Measurements from ENCODE around the gene ABCC1.

The ABCC1 gene

GRCh38 chr16:15952265-15952711 lies 2.9 kb downstream of the ABCC1 start:
- peak overlapping the region; percentile 16; the same call in 1 of the 2 replicates for H3K9ac ChIP-seq (ENCODE audit: low read length)
- peak overlapping the region; percentile 75 for H3K4me2 ChIP-seq (ENCODE audit: low read length)
- H3K27ac ChIP-seq (ENCODE audit: low read depth, low read length, poor library complexity, severe bottlenecking), result peak overlapping the region; percentile 79
- H3K4me3 ChIP-seq (ENCODE audit: low read depth, low read length, poor library complexity, severe bottlenecking), result peak overlapping the region; percentile 80
- peaks cover 35% of the 10 kb centered on the region for H3K4me1 ChIP-seq (ENCODE audit: insufficient read depth, low read length, severe bottlenecking)
- TF ChIP-seq CTCF (IDR thresholded peaks at IDR 0.05; ENCODE audit: low read length), result no peak
- no peak for TF ChIP-seq EZH2 (IDR thresholded peaks at IDR 0.05; ENCODE audit: borderline replicate concordance, low read length)
- no peaks in the 10 kb centered on the region for H3F3A ChIP-seq (ENCODE audit: insufficient read depth, low read length)
- no peaks in the 10 kb centered on the region for H3K9me3 ChIP-seq (ENCODE audit: low read length)
- no peaks in the 10 kb centered on the region for H3K27me3 ChIP-seq (ENCODE audit: insufficient read depth, low read length)
- no peaks in the 10 kb centered on the region for H3K9me2 ChIP-seq (ENCODE audit: low read depth, low read length)
- no peak overlapping the region for H2AFZ ChIP-seq (ENCODE audit: low read length)
- H3K79me2 ChIP-seq (ENCODE audit: insufficient read depth, low read length), result peaks cover 76% of the 10 kb centered on the region
- H4K20me1 ChIP-seq (ENCODE audit: insufficient read depth, low read length), result no peaks in the 10 kb centered on the region
- H3K36me3 ChIP-seq (ENCODE audit: insufficient read depth, low read length), result peaks cover 6% of the 10 kb centered on the region; the same call in 1 of the 2 replicates

GRCh38 chr16:15953477-15953876 lies 4.1 kb downstream of the ABCC1 start:
- Histone ChIP-seq H3F3A (ENCODE audit: insufficient read depth, low read length) (no peaks in the 10 kb centered on the region), H3K27me3 (ENCODE audit: insufficient read depth, low read length) (no peaks in the 10 kb centered on the region), H2AFZ (ENCODE audit: low read length) (no peak overlapping the region), H3K4me3 (ENCODE audit: low read depth, low read length, poor library complexity, severe bottlenecking) (no peak overlapping the region), H3K36me3 (ENCODE audit: insufficient read depth, low read length) (peaks cover 6% of the 10 kb centered on the region; the same call in 1 of the 2 replicates), H3K27ac (ENCODE audit: low read depth, low read length, poor library complexity, severe bottlenecking) (no peak overlapping the region), H3K9me2 (ENCODE audit: low read depth, low read length) (no peaks in the 10 kb centered on the region), H3K79me2 (ENCODE audit: insufficient read depth, low read length) (peaks cover 87% of the 10 kb centered on the region), H3K9ac (ENCODE audit: low read length) (no peak overlapping the region), H3K9me3 (ENCODE audit: low read length) (no peaks in the 10 kb centered on the region), H4K20me1 (ENCODE audit: insufficient read depth, low read length) (no peaks in the 10 kb centered on the region), H3K4me2 (ENCODE audit: low read length) (no peak overlapping the region), H3K4me1 (ENCODE audit: insufficient read depth, low read length, severe bottlenecking) (peaks cover 41% of the 10 kb centered on the region)
- TF ChIP-seq CTCF (IDR thresholded peaks at IDR 0.05; ENCODE audit: low read length), result no peak
- TF ChIP-seq EZH2 (IDR thresholded peaks at IDR 0.05; ENCODE audit: borderline replicate concordance, low read length), result no peak

GRCh38 chr16:15953929-15954813 lies 4.8 kb downstream of the ABCC1 start:
- H3K4me3 ChIP-seq (ENCODE audit: low read depth, low read length, poor library complexity, severe bottlenecking), result no peak overlapping the region
- no peak overlapping the region for H3K27ac ChIP-seq (ENCODE audit: low read depth, low read length, poor library complexity, severe bottlenecking)
- H3F3A ChIP-seq (ENCODE audit: insufficient read depth, low read length), result no peaks in the 10 kb centered on the region
- H3K9me3 ChIP-seq (ENCODE audit: low read length), result no peaks in the 10 kb centered on the region
- no peak overlapping the region for H2AFZ ChIP-seq (ENCODE audit: low read length)
- H3K4me2 ChIP-seq (ENCODE audit: low read length), result no peak overlapping the region
- H3K36me3 ChIP-seq (ENCODE audit: insufficient read depth, low read length), result peaks cover 6% of the 10 kb centered on the region; the same call in 1 of the 2 replicates
- H3K4me1 ChIP-seq (ENCODE audit: insufficient read depth, low read length, severe bottlenecking), result peaks cover 41% of the 10 kb centered on the region
- H3K79me2 ChIP-seq (ENCODE audit: insufficient read depth, low read length), result peaks cover 94% of the 10 kb centered on the region
- H3K9ac ChIP-seq (ENCODE audit: low read length), result no peak overlapping the region
- TF ChIP-seq EZH2 (IDR thresholded peaks at IDR 0.05; ENCODE audit: borderline replicate concordance, low read length), result no peak
- no peak for TF ChIP-seq CTCF (IDR thresholded peaks at IDR 0.05; ENCODE audit: low read length)
- no peaks in the 10 kb centered on the region; the same call in 1 of the 2 replicates for H4K20me1 ChIP-seq (ENCODE audit: insufficient read depth, low read length)
- H3K9me2 ChIP-seq (ENCODE audit: low read depth, low read length), result no peaks in the 10 kb centered on the region
- no peaks in the 10 kb centered on the region for H3K27me3 ChIP-seq (ENCODE audit: insufficient read depth, low read length)
